ENCODE data around the gene CACNA1I. TPM values are rescaled to one million over a fixed set of nuclear protein-coding genes. Genes with fewer than 3 reads are reported as not detected.
A peak's percentile ranks its signal among the peaks of the same experiment; 100 is the strongest.

Gene CACNA1I
- total RNA-seq, 2 donors from 2014 or later: 0.34 to 0.58 TPM

DNA sequence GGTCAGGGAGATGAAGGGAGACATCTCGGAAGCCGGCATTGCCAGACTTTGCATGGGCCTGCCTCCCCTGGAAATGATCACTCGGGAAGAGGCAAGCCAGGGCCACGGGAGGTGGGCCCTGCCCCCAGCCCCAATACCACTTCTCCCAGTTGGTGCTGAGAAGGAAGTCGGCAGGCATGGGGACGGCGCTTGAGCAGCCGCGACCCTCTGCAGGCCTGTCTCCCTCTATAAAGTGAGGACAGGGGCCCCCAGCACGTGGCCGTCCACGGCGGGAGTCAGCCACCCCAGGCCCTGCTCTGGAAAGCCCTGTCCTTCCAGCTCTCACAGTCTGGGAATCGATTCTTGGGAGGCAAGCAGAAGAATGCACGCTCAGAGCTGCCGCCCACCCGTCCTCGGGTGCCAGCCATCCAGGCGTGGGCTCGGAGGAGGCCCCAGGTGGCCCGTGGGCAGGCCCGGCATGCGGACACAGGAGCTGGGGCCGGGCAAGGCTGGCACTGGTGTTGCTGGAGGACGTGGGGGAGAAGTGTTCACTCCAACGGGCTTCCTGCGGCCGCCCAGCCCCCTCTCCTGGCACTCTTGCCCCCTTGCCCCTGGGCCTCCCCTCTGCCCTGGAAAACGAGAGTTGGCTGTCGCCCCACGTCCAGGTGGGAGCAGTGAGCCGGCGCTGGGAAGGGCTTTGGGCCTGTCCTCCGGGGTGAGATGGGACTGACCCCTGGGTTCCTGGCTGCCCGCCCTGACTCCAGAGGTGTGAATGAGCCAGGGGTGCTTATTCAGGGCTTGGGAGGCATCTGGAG, 77.5 kb downstream of the CACNA1I start:
- H3K9me3 Mint-ChIP-seq: no peaks in the 10 kb centered on the region
- H3K4me3 Mint-ChIP-seq: no peak overlapping the region
- no peak overlapping the region for H3K27ac Mint-ChIP-seq
- no peak for DNase-seq
- H3K27me3 Mint-ChIP-seq (ENCODE audit: low read depth): no peaks in the 10 kb centered on the region
- H3K36me3 Mint-ChIP-seq (ENCODE audit: insufficient read depth in 2 of 2): no peaks in the 10 kb centered on the region
- H3K4me1 Mint-ChIP-seq (ENCODE audit: low read depth): no peaks in the 10 kb centered on the region
- no peak for ATAC-seq (replicated peaks in 1 of 2)

DNA sequence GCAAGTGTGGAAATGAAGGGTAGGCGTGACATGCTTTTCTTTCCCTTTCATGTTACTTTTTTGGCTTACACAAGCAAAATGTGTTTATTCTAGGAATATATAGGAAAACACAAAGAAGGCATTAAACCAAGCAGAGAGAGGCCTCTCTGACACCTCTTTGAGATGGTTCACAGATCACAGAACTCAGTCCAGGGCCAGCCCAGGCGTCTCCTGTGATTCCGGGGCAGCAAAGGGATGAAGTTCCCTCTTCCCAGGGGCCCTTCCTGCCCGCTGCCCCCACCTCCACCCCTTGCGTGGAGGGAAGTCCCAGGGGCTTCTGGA, 78.0 kb downstream of the CACNA1I start:
- H3K36me3 Mint-ChIP-seq (ENCODE audit: insufficient read depth in 2 of 2): no peaks in the 10 kb centered on the region
- H3K4me1 Mint-ChIP-seq (ENCODE audit: low read depth): no peaks in the 10 kb centered on the region
- no peaks in the 10 kb centered on the region for H3K9me3 Mint-ChIP-seq
- ATAC-seq (replicated peaks in 1 of 2) (no peak), DNase-seq (no peak)
- H3K27me3 Mint-ChIP-seq (ENCODE audit: low read depth): no peaks in the 10 kb centered on the region
- H3K4me3 Mint-ChIP-seq: no peak overlapping the region
- no peak overlapping the region for H3K27ac Mint-ChIP-seq

DNA sequence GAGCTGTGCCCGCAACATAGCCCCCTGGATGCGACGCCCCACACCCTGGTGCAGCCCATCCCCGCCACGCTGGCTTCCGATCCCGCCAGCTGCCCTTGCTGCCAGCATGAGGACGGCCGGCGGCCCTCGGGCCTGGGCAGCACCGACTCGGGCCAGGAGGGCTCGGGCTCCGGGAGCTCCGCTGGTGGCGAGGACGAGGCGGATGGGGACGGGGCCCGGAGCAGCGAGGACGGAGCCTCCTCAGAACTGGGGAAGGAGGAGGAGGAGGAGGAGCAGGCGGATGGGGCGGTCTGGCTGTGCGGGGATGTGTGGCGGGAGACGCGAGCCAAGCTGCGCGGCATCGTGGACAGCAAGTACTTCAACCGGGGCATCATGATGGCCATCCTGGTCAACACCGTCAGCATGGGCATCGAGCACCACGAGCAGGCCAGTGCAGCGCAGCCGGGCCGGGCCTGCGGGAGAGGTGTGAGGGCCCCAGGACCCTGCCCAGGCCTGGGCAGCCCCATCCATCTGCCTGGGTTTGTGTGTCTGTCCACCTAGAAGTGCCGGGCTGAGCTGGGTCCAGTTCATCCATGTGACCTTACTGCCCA, 79.0 kb downstream of the CACNA1I start:
- ATAC-seq (replicated peaks in 1 of 2): no peak
- Mint-ChIP-seq H3K27me3 (ENCODE audit: low read depth) (no peaks in the 10 kb centered on the region), H3K4me1 (ENCODE audit: low read depth) (no peaks in the 10 kb centered on the region), H3K27ac (no peak overlapping the region), H3K4me3 (no peak overlapping the region), H3K9me3 (no peaks in the 10 kb centered on the region), H3K36me3 (ENCODE audit: insufficient read depth in 2 of 2) (no peaks in the 10 kb centered on the region)
- no peak for DNase-seq

DNA sequence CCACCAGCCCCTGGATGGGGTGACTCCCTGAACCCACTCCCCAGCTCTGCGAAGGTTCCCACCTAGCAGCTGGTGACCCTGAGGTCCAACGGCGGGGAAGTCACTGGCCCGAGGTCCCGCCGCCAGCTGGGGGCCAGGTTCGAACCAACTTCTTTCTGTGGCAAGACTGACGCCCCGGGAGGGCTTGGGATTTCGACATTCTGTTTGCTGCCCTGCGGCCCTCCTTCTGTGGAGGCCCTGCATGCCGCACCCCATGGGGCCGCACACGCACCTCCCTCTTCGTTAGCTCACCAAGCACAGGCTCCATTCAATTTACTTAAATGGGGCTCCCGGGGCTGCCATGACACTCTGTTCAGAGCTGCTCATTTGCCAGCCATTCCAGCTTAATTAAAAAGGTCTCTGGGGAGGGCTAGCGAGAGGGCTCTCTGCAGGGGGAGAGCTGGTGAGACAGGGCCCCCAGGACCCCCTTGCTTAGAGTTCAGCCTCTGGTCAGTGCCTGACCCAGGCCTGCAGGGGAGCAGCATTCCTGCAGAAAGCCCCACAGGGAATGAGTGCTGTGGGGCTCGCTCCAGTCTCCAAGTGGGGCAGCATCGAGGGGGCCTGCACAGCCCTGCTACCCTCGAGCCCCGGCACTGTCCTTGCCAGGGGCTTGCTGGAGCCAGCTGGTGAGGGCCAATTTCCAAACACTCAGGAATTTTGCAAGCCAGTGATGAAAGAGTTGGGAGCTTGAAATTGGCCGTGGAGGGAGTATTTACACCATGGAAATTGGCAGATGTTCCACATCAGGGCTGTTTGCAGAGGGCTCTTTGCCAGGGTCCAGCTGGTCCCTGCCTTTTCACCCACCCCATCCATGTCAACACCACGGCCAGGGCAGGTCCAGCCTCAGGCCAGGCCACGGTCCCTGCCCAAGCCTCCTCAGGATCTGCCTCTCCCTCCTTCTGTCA, 80.8 kb downstream of the CACNA1I start:
- Mint-ChIP-seq H3K4me1 (ENCODE audit: low read depth) (no peaks in the 10 kb centered on the region), H3K4me3 (no peak overlapping the region), H3K9me3 (no peaks in the 10 kb centered on the region), H3K27me3 (ENCODE audit: low read depth) (no peaks in the 10 kb centered on the region), H3K27ac (no peak overlapping the region), H3K36me3 (ENCODE audit: insufficient read depth in 2 of 2) (no peaks in the 10 kb centered on the region)
- DNase-seq: no peak
- no peak for ATAC-seq (replicated peaks in 1 of 2)

DNA sequence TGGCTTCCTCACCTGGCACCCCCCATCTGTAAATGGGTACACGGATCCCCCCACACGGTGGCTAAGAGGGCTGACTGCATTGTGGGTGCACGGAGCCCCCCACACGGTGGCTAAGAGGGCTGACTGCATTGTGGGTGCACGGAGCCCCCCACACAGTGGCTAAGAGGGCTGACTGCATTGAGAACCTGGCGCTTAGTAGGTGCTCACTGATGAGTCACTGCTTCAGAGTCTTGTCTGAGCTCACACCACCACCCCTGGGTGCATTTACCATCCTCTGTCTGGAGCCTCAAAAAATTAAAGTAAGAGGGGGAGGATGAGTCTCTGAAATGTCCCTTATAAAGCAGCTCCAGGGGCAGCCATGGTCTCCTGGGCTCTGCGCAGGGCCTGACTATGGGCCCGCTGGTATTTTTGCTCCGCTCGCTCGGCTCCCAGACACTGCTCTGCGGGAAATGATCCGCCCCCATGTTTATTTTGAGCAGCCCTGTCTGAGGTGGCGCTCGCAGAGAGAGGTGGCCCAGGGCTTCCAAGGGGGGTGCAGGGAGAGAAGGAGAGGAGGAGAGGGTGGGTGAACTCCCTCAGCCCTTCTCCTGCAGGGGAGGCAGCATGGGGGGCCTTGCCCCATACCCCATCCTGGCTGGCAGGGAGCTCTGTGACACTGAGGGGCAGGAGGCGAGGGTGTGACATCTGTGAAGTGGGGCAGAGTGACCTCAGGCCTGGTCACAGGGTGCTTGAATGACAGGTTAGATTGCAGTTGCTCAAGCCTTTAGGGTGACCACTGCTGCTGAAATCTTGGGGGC, 82.6 kb downstream of the CACNA1I start:
- Mint-ChIP-seq H3K9me3 (no peaks in the 10 kb centered on the region), H3K27me3 (ENCODE audit: low read depth) (no peaks in the 10 kb centered on the region), H3K4me1 (ENCODE audit: low read depth) (peaks cover 6% of the 10 kb centered on the region), H3K27ac (no peak overlapping the region), H3K36me3 (ENCODE audit: insufficient read depth in 2 of 2) (no peaks in the 10 kb centered on the region), H3K4me3 (no peak overlapping the region)
- ATAC-seq (replicated peaks in 1 of 2): no peak
- DNase-seq: no peak

DNA sequence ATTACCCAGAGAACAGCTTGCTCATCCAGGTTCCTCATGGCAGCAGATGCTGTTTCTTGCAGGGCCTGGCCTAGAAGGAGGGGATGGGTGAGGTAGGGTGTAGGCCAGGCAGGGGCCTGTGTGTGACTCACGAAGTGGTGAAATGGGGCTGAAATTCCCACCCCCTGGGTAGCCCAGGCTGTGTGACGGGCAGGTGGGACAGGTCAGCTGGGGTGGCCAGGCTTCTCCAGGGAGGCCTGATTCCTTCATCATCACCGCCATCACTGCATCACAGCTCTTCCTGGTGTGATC, 83.2 kb downstream of the CACNA1I start:
- ATAC-seq (replicated peaks in 1 of 2) (no peak), DNase-seq (no peak)
- Mint-ChIP-seq H3K27ac (no peak overlapping the region), H3K4me1 (ENCODE audit: low read depth) (peaks cover 12% of the 10 kb centered on the region), H3K27me3 (ENCODE audit: low read depth) (no peaks in the 10 kb centered on the region), H3K36me3 (ENCODE audit: insufficient read depth in 2 of 2) (no peaks in the 10 kb centered on the region), H3K9me3 (no peaks in the 10 kb centered on the region), H3K4me3 (no peak overlapping the region)

DNA sequence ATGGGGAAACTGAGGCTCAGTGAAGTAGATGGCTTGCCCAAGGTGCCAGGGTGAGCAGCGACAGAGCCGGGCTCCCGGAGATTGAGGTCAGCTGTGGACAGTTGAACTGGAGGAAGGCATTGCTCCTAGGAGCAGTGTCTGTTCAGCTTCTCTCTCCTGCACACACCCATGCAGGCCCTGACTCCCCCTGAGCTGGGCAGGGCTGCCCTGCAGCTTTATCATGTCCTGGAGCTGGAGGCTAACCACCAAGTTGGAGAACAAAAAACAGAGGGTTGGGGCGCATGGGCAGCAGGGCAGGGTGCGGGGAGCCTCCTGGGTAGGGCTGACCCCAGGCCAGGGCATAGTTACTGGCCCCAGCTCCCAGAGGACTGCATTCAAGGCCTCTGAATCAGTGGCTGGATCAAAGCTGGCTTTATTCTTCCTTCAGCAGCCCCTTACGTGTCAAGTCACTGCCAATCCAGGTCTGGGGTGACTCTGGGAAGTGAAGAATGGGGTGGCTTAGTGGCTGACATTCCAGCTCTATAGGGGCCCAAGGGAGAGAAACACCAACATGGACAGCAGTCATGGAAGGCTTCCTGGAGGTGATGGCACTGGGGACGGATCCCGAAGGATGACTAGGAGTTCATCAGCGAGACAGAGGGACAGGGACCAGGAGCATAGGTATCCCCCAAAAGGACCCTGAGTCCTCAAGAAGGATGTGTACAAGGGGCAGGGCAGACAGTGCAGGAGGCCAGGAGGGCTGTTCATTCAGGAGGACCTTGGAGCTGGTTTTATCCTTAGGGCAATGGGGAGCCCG, 83.8 kb downstream of the CACNA1I start:
- Mint-ChIP-seq H3K36me3 (ENCODE audit: insufficient read depth in 2 of 2) (no peaks in the 10 kb centered on the region), H3K4me3 (no peak overlapping the region), H3K4me1 (ENCODE audit: low read depth) (peaks cover 18% of the 10 kb centered on the region), H3K9me3 (no peaks in the 10 kb centered on the region), H3K27ac (no peak overlapping the region), H3K27me3 (ENCODE audit: low read depth) (no peaks in the 10 kb centered on the region)
- ATAC-seq (replicated peaks in 1 of 2): no peak
- DNase-seq: no peak

DNA sequence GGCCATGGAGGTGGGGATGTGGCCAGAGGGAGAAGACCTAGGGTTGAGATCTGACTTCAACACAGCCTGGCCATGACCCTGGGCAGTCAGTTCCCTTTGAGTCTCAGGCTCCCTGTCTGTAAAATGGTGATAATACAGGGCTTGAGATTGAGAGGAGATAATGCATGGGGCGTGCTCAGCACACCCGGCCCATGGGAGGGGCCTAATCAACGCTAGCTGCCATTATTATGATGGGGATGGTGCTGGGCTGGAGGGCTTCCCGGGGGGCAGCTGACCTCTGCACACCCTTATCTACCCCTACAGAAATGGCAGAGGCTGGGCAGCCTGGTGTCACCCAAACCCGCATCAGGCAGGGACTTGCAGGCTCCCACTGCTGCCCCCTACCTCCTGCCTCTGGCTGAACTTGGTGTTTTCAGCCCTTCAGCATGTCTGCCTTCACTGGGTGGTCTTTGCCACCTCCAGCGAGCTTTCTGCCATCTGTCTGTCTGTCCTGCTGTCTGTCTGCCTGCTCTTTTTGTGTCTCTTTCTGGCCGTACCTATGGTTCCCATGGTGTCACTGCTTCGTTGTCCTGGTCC, 84.5 kb downstream of the CACNA1I start:
- H3K9me3 Mint-ChIP-seq: no peaks in the 10 kb centered on the region
- H3K4me1 Mint-ChIP-seq (ENCODE audit: low read depth): peaks cover 19% of the 10 kb centered on the region
- H3K27ac Mint-ChIP-seq: no peak overlapping the region
- no peak for ATAC-seq (replicated peaks in 1 of 2)
- no peak for DNase-seq
- no peaks in the 10 kb centered on the region for H3K27me3 Mint-ChIP-seq (ENCODE audit: low read depth)
- H3K4me3 Mint-ChIP-seq: no peak overlapping the region
- no peaks in the 10 kb centered on the region for H3K36me3 Mint-ChIP-seq (ENCODE audit: insufficient read depth in 2 of 2)

DNA sequence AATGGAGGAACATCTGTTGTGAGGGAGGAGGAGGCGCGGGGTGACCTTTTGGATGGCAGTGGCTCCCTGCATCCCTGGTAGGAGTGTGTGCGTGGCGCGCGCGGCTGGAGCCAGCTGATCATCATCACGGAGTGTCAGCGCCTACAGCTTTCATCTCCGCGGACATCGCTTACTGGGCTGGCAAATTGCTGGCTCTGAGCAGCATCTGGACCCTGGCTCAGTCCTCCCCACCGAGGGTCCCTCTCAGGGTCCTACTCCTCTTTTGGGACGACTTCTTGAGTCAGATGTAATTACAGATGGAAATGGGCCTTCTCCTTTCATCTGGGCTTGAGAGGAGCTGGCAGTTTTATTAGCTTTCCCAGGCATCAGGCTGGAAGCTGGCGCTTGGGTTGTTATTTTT, 85.3 kb downstream of the CACNA1I start:
- H3K4me1 Mint-ChIP-seq (ENCODE audit: low read depth): peaks cover 19% of the 10 kb centered on the region
- no peaks in the 10 kb centered on the region for H3K36me3 Mint-ChIP-seq (ENCODE audit: insufficient read depth in 2 of 2)
- H3K27ac Mint-ChIP-seq: no peak overlapping the region
- H3K27me3 Mint-ChIP-seq (ENCODE audit: low read depth): no peaks in the 10 kb centered on the region
- ATAC-seq (replicated peaks in 1 of 2): no peak
- DNase-seq: no peak
- no peak overlapping the region for H3K4me3 Mint-ChIP-seq
- no peaks in the 10 kb centered on the region for H3K9me3 Mint-ChIP-seq

DNA sequence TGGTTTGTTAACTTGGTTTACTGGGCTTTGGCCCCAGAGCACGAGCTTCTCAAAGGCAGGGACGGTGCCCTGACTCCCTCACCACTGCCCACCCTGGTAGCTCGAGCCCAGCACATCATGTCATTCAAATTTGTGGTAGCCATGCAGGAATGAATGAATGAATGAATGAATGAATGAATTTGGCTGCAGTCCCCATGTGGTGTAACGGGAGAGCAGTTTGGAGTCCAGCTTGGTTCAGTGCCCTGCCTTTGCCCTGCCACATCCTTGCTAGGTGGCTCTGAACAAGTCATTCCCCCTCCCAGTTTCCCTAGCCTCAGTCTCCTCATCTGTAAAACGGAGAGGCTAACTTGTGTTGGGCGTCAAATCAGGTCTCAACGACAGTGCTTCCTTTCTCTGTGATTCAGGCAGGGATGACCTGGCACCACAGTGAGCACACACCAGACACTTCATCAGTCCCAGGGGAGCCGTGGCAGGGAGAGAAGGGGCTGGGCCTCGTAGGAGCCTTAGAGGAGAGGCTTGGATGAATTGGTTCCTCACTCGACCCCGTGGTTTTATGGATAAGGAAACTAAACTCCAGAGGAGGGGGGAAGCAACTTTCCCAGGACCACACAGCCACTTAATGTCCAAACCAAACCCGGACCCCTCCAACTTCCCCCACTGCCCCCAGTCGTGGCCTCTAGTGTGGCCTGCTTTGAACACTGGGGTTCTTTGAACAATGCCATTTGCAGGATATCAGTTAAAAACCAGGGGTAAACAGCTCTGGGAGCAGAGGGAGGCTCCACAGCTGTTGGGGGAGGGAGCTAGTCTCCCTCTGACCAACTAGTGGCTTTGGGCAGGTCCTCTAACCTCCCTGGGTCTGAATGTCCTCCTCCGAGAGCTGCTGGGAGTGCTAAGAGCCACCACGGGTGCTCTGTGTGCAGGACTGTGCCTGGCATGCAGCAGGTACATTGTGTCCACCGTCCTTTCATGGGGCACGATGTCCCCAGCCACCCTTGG, 86.2 kb downstream of the CACNA1I start:
- Mint-ChIP-seq H3K4me3 (no peak overlapping the region), H3K9me3 (no peaks in the 10 kb centered on the region), H3K4me1 (ENCODE audit: low read depth) (peaks cover 19% of the 10 kb centered on the region), H3K27me3 (ENCODE audit: low read depth) (no peaks in the 10 kb centered on the region), H3K27ac (no peak overlapping the region), H3K36me3 (ENCODE audit: insufficient read depth in 2 of 2) (no peaks in the 10 kb centered on the region)
- no peak for DNase-seq
- ATAC-seq (replicated peaks in 1 of 2): no peak

DNA sequence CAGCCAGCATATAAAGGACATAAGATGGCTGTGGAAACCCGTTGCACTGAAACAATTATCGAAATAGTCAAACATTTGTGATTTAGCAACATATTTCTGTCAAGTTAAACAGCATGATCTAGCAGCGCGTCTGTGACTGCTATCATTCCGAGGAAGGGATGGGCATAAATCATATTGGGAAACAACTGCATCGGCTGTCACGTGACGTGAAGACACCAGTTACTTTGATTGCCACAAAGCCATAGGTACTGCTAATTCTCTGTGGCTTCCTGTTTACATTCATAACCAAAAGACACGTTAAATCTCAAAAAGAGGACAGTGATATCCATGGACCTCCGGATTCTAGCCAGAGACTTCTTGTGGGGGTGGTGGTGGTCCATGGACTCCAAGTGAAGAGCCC, 87.8 kb downstream of the CACNA1I start:
- Mint-ChIP-seq H3K9me3 (no peaks in the 10 kb centered on the region), H3K27ac (no peak overlapping the region), H3K4me1 (ENCODE audit: low read depth) (peaks cover 27% of the 10 kb centered on the region), H3K27me3 (ENCODE audit: low read depth) (peaks cover 8% of the 10 kb centered on the region), H3K4me3 (peak overlapping the region in 1 of 2 donors; percentile 53), H3K36me3 (ENCODE audit: insufficient read depth in 2 of 2) (no peaks in the 10 kb centered on the region)
- peak; percentile 20 to 48 for ATAC-seq (replicated peaks in 1 of 2)
- peak; percentile 25 to 31 for DNase-seq
